Erythroblast (primary cell): ENCODE results near the gene RALGPS1.

Experiments
- GATA1 ChIP-seq: IDR thresholded peaks from 2 replicates; pipeline ENCODE4 v1.6.1; 2011; ENCODE audit warnings: low read depth, mild to moderate bottlenecking, control low read depth, low read length, moderate library complexity
- POLR2A ChIP-seq: IDR thresholded peaks from 2 replicates; pipeline ENCODE4 v1.6.1; 2011; ENCODE audit warnings: mild to moderate bottlenecking, low read length

DNA sequence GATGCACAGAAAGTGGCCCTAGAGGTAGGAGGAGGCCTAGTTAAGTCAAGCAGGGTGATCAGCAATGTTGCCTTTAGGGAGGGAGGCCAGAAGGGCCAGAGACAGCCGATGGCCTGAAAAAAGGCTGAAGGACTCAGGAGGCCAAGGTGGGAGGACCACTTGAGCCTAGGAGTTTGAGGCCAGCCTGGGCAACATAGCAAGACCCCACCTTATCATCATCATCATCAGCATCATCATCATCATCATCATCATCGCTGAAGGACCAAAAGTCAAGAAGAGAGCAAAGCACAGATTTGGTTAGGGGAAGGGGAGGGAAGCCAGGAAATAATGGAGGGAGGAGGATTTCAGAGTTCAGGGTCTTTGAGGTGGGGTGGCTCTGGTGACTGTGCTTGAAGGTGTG is 74.3 kb downstream of the RALGPS1 start:
- no peak for TF ChIP-seq POLR2A
- no peak for TF ChIP-seq GATA1
